GM11168 (cell line): ENCODE data around the gene TECTA.
"Not testable (repeated sequence)": the region's sequence is repeated elsewhere in the genome, so short reads cannot be mapped to it uniquely, and the experiment has no call there.

Experiments used
- in situ Hi-C: fragments of 300-500 bp; cut with MboI; formaldehyde crosslinking; loops from one replicate; pipeline ENCODE4 v1.12.0; 2022; ENCODE audit warnings: low sequenced_read_pairs; ENCODE audit not compliant: unreplicated experiment

TECTA gene

GRCh38 chr11:121091492-121092152, 9.4 kb upstream of the TECTA start:
- in situ Hi-C loops: no loop called here

DNA sequence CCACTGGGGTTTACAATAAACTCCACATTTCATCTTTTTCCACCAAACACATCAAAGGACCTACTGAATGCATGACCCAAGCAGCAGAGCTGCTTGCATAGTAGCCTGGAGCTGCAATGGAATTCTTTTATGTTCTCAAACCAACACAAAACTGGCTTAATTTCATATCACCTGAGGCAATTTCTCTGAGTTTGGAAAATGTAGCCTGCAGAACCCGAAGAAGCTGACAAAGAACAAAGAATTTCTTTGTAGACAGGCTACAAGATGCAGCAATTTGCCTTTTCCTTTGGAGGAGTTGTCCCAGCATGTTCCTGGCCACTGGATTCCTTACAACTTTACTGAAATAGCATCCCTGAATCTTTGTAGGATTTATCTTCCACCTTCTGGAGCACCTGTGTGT, 5.5 kb upstream of the TECTA start:
- in situ Hi-C loops: no loop called here

- in situ Hi-C loops: no loop called here
Observed at GRCh38 chr11:121099364-121099763, 1.7 kb upstream of the TECTA start.

GRCh38 chr11:121099885-121100284, 1.2 kb upstream of the TECTA start:
- in situ Hi-C loops: no loop called here

GRCh38 chr11:121104312-121104762, 3.3 kb downstream of the TECTA start:
- in situ Hi-C loops: no loop called here

DNA sequence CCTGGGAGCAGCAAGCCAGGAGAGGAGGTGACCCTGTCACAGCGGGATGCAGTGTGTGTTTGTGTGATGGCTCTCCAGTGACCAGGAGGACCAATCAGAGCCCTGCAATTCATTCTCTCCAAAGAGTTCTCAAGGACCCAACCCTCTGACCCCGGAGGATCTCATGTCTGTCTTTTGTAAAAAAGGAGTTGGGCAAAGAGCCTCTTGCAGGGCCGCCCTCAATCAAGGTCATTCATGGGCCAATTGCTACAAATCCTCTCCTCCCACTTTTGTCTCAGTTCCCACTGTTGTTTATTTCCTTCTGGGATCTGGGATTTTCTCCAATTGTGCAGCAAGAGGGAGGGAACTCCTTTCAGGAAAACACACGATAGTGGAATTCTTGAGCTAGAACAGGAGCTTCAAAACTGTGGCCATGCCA, 4.0 kb downstream of the TECTA start:
- in situ Hi-C loops: no loop called here

- in situ Hi-C loops: no loop called here
Observed at GRCh38 chr11:121105481-121106195, 4.6 kb downstream of the TECTA start.

DNA sequence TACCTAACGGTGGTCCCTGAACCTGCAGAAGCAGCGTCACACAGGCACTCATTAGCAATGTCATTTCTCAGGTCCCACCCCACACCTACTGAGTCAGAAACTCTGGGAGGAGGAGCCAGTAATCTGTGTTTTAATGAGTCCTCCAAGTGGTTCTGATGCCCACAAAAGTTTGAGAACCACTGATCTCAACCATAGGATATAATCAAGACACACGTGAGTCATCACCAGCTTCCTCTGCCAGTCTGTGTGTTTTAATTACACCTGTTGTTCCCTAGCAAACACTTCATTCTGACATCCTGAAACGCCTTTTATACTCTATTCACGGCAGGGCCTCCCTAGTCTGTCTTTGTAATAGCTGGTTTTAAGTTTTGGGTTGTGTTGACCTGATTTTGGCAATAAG, 5.8 kb downstream of the TECTA start:
- in situ Hi-C loops: no loop called here

- in situ Hi-C loops: no loop called here
Observed at GRCh38 chr11:121108413-121108812, 7.4 kb downstream of the TECTA start.

- in situ Hi-C loops: no loop called here
Observed at GRCh38 chr11:121109471-121109870, 8.4 kb downstream of the TECTA start.

- in situ Hi-C loops: no loop called here
Observed at GRCh38 chr11:121109916-121110586, 9.0 kb downstream of the TECTA start.

GRCh38 chr11:121110871-121111724, 10.1 kb downstream of the TECTA start:
- in situ Hi-C loops: no loop called here

- in situ Hi-C loops: no loop called here
Observed at GRCh38 chr11:121112498-121113455, 11.7 kb downstream of the TECTA start.

DNA sequence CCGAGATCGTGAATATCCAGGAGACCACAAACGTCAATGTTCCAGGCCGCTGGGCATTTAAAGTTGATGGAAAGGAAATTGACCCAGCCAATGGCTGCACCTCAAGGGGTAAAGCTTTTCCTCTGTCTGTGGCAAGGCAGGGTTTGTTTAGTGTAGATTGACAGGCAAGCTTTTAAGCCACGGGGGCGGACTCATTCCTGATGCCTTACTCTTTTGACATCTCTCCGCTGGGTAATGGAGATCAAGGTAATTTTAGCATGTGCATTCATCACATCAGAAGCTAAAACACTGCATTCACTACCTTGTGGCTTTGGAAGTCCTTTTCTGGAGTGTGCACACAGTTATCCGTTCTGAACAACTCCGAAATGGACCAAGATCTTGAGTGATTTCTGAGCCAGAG, 12.6 kb downstream of the TECTA start:
- in situ Hi-C loops: no loop called here

DNA sequence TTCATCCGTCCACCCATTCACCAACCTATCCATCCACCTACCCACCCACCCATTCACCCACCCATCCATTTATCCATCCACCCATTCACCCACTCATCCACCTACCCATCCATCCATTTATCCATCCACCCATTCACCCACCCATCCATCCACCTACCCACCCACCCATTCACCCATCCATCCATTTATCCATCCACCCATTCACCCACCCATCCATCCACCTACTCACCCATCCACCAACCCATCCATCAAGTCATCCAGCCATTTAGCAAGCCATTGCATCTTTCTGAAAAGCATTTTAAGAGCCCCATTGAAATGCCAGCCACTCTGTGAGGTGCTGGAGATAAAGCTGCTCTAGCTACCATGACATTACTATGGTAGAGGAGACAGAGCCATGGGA, 14.0 kb downstream of the TECTA start:
- in situ Hi-C loops: not testable (repeated sequence)

- in situ Hi-C loops: no loop called here
Observed at GRCh38 chr11:121117788-121118187, 16.7 kb downstream of the TECTA start.

DNA sequence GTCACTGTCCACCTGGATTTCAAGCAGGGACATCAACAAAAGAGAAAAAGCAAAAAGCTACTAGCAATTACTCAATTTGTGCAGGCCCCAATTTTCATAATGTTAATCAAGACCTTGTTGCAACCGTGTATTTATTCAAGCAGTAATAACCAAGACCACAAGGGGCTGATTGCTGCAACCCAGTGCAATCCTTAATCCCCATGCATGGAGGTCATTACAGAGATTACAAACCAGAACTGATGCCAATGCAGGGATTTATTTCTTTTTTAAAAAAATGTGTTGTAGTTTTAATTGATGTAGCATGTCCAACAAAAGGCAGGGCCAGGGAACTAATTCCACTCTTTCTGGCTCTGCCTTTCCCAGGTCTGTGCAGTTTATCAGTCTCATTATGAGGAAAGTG, 18.4 kb downstream of the TECTA start:
- in situ Hi-C loops: no loop called here

- in situ Hi-C loops: no loop called here
Observed at GRCh38 chr11:121122328-121122727, 21.3 kb downstream of the TECTA start.

DNA sequence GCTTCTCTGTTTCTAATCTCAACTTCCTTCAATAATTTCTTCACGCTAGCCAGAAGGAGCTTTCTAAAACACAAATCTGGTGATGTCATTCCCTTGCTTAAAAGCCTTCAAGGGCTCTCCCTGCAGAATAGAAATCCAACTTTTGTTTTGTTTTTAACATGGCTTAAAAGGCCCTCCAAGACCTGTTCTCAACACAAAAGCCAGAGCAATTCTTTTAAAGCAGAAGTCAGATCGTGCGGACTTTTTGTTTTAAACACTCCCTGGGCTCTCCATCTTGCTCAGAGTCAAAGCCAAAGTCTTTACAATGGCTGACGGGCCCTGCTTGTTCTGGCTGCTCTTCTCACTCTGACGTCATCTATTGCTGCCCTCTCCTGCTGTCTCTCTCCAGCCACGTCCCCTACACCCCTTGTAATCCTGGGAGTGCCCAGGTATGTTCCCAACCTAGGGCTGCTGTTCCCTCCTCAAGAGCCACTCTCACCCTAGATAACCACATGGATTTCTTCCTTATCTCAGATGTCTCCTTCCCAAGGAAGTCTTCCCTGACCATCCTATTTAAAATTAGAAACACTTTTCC, 22.5 kb downstream of the TECTA start:
- in situ Hi-C loops: no loop called here
